ENCODE data around the gene GDF15. TPM values are rescaled to one million over a fixed set of nuclear protein-coding genes. Genes with fewer than 3 reads are reported as not detected.

The GDF15 gene
- polyA plus RNA-seq, 2 of the 4 experiments (the other 2 are of a cell fraction) = 56.9 to 78.5 TPM

- H3K4me1 ChIP-seq = peaks cover 30% of the 10 kb centered on the region
- ChIA-PET CTCF (interaction anchor here (2.3 kb wide), 1 partner anchor 20 kb away, joined by 7 read pairs; no protein-coding TSS in a partner anchor), POLR2A (no interaction called here)
- no peak overlapping the region for H3K4me2 ChIP-seq
- TF ChIP-seq NPAS2 (CRISPR knock-in tag; IDR thresholded peaks at IDR 0.05; ENCODE audit: borderline replicate concordance) = no peak
- no peak for TF ChIP-seq PHF8 (IDR thresholded peaks at IDR 0.05; ENCODE audit: borderline replicate concordance, low read depth)
- no peak for TF ChIP-seq RARB (CRISPR knock-in tag; IDR thresholded peaks at IDR 0.05)
- TF ChIP-seq KDM1A (IDR thresholded peaks at IDR 0.05; ENCODE audit: low read depth) = no peak
- TF ChIP-seq RAD21 (conservative IDR thresholded peaks at IDR 0.05 in 1 of 2, IDR thresholded peaks at IDR 0.05 in 1 of 2) = no peak
- TF ChIP-seq HOXB13 (CRISPR knock-in tag; IDR thresholded peaks at IDR 0.05; ENCODE audit: low read depth) = no peak
- no peak for TF ChIP-seq ZNF302 (CRISPR knock-in tag; IDR thresholded peaks at IDR 0.05)
- FAIRE-seq (no peak), ATAC-seq (no peak), DNase-seq (ENCODE audit: low read depth in 1 of 2, low spot score in 1 of 2) (no peak)
- no peaks in the 10 kb centered on the region for H3K9me3 ChIP-seq
- 85% methylated on average over 10 of the region's 21 CpGs for WGBS (ENCODE audit: missing lambda C conversion rate)
- peak overlapping the region in 1 of 2 experiments; percentile 95; a peak in 3 of 6 replicates for H3K27ac ChIP-seq
- H3K4me3 ChIP-seq = no peak overlapping the region
These were observed 44.6 kb downstream of the GDF15 start for GRCh38 chr19:18430417-18431144.

GRCh38 chr19:18431351-18432197 lies 45.6 kb downstream of the GDF15 start:
- DNase-seq (ENCODE audit: low read depth in 1 of 2, low spot score in 1 of 2) = no peak
- ChIA-PET CTCF (interaction anchor here (1.2 to 2.3 kb wide), 4 partner anchors 19 to 81 kb away, joined by 3 to 7 read pairs (median 5); no protein-coding TSS in a partner anchor), POLR2A (no interaction called here)
- FAIRE-seq = no peak
- 93% methylated on average over 5 of the region's 34 CpGs for WGBS (ENCODE audit: missing lambda C conversion rate)
- H3K27ac ChIP-seq = no peak overlapping the region
- no peak overlapping the region for H3K4me2 ChIP-seq
- no peaks in the 10 kb centered on the region for H3K9me3 ChIP-seq
- H3K4me1 ChIP-seq = peaks cover 21% of the 10 kb centered on the region
- no peak for ATAC-seq
- no peak overlapping the region for H3K4me3 ChIP-seq
- TF ChIP-seq CHD4 (IDR thresholded peaks at IDR 0.05; ENCODE audit: borderline replicate concordance) (no peak), ZC3H11A (IDR thresholded peaks at IDR 0.05) (no peak), PBX3 (IDR thresholded peaks at IDR 0.05) (no peak), MAFK (IDR thresholded peaks at IDR 0.05; ENCODE audit: partially characterized antibody) (no peak), TFCP2L1 (CRISPR knock-in tag; IDR thresholded peaks at IDR 0.05) (no peak), KDM5A (IDR thresholded peaks at IDR 0.05) (no peak), HOXB13 (CRISPR knock-in tag; IDR thresholded peaks at IDR 0.05; ENCODE audit: low read depth) (no peak), CBX8 (IDR thresholded peaks at IDR 0.05) (no peak), ZFP36 (IDR thresholded peaks at IDR 0.05; ENCODE audit: borderline replicate concordance, partially characterized antibody) (no peak), HES2 (IDR thresholded peaks at IDR 0.05) (no peak)

- ATAC-seq = no peak
- Histone ChIP-seq H3K4me3 (no peak overlapping the region), H3K9me3 (no peaks in the 10 kb centered on the region), H3K4me2 (no peak overlapping the region), H3K27ac (no peak overlapping the region), H3K4me1 (peaks cover 21% of the 10 kb centered on the region)
- FAIRE-seq = no peak
- POLR2A ChIA-PET = no interaction called here
- CTCF ChIA-PET = interaction anchor here (1.2 to 2.3 kb wide), 4 partner anchors 18 to 82 kb away, joined by 3 to 7 read pairs (median 5); no protein-coding TSS in a partner anchor
- DNase-seq (ENCODE audit: low read depth in 1 of 2, low spot score in 1 of 2) = no peak
- WGBS (ENCODE audit: missing lambda C conversion rate) = 88% methylated on average over 4 of the region's 13 CpGs
- TF ChIP-seq KDM5A (IDR thresholded peaks at IDR 0.05) = no peak
- no peak for TF ChIP-seq CHD4 (IDR thresholded peaks at IDR 0.05; ENCODE audit: borderline replicate concordance)
- TF ChIP-seq ZNF302 (CRISPR knock-in tag; IDR thresholded peaks at IDR 0.05) = no peak
- TF ChIP-seq ELK1 (IDR thresholded peaks at IDR 0.05; ENCODE audit: low read depth, low read length) = no peak
- no peak for TF ChIP-seq BHLHE40 (IDR thresholded peaks at IDR 0.05; ENCODE audit: low read depth, low read length)
- TF ChIP-seq HMGXB4 (CRISPR knock-in tag; IDR thresholded peaks at IDR 0.05; ENCODE audit: borderline replicate concordance) = no peak
- no peak for TF ChIP-seq HES2 (IDR thresholded peaks at IDR 0.05)
- TF ChIP-seq TFCP2L1 (CRISPR knock-in tag; IDR thresholded peaks at IDR 0.05) = no peak
- TF ChIP-seq CEBPB (IDR thresholded peaks at IDR 0.05) = no peak
- no peak for TF ChIP-seq JUN (IDR thresholded peaks at IDR 0.05)
- no peak for TF ChIP-seq HOXA7 (CRISPR knock-in tag; IDR thresholded peaks at IDR 0.05)
- TF ChIP-seq MAFK (IDR thresholded peaks at IDR 0.05; ENCODE audit: partially characterized antibody) = no peak
These were observed 46.5 kb downstream of the GDF15 start for GRCh38 chr19:18432275-18433014.

All from A549 (cell line).